DMS53 (cell line): ENCODE results near the gene SPTBN5.
A peak's percentile ranks its signal among the peaks of the same experiment; 100 is the strongest.

Experiments
- DNase-seq: peaks from one replicate; lab custom pipeline; 2025; lab: John Stamatoyannopoulos, UW

SPTBN5 gene

GRCh38 chr15:41824062-41824745 lies 69.6 kb downstream of the SPTBN5 start:
- no peak for DNase-seq

DNA sequence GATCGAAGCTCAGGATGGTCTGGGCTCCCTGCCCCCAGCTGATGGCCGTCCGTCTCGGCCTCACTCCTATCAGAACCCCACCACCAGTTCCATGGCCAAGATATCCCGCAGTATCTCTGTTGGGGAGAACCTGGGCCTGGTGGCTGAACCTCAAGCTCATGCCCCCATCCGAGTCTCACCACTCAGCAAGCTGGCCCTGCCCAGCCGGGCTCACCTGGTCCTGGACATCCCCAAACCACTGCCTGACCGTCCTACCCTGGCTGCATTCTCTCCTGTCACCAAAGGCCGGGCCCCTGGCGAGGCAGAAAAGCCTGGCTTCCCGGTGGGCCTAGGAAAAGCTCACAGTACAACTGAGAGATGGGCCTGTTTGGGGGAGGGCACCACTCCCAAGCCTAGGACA lies 70.4 kb downstream of the SPTBN5 start:
- no peak for DNase-seq

- no peak for DNase-seq
Measured at GRCh38 chr15:41822957-41823356, 70.9 kb downstream of the SPTBN5 start.

DNA sequence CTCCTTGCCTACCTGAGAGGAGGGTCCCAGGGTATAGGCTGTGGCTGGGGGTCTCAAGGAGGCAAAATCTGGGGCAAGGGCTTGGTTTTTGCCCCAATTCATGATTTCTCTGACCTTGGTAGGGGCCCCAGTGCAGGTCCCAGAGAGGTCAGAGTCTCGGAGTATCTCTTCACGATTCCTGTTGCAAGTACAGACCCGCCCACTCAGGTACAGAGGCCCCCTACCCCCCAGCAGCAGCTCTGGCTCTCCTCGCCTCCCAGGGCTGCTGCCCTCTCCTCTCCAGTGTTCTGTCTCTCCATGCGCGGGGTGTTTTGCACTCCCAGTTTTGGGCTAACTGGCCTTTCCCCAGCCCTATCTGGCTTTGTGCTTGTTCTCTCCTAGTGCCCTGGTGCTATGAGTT lies 71.4 kb downstream of the SPTBN5 start:
- no peak for DNase-seq

DNA sequence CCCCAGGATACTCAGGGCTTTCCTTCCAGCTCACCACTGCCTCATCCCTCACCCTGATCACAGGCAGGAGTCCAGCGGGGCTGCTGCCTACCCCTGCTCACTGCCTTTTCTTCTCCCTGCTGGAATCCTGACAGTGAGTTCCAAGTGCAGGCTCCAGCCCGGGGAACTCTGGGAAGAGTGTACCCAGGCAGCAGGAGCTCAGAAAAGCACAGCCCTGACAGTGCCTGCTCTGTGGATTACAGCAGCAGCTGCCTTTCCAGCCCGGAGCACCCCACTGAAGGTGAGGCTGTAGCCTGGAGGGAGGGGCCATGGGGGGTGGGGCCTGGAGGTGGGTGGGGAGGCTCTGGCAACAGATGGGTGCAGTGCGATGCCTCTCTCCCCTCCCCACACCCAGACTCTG lies 72.0 kb downstream of the SPTBN5 start:
- DNase-seq, result no peak

- no peak for DNase-seq
Measured at GRCh38 chr15:41820791-41821423, 72.9 kb downstream of the SPTBN5 start.

- no peak for DNase-seq
Measured at GRCh38 chr15:41819455-41820050, 74.3 kb downstream of the SPTBN5 start.

DNA sequence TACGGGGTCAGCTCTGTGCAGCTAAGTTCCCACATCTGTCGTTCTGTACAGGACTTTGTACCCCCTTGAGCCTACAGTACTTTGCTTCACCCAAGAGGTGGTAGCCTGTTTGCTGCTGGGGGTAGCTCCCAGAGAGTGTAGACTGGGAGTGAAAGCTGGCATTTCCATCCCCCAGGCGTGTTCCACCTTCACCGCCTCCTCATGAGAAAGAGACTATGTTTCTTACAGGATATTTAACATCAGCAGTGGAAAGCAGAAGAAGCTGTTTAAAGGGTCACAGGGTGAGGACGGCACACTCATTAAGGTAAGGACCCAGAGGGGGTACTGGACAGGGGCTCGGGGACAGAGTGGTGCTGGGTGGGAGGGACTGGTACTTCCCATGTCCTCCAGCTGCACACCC lies 76.1 kb downstream of the SPTBN5 start:
- no peak for DNase-seq

DNA sequence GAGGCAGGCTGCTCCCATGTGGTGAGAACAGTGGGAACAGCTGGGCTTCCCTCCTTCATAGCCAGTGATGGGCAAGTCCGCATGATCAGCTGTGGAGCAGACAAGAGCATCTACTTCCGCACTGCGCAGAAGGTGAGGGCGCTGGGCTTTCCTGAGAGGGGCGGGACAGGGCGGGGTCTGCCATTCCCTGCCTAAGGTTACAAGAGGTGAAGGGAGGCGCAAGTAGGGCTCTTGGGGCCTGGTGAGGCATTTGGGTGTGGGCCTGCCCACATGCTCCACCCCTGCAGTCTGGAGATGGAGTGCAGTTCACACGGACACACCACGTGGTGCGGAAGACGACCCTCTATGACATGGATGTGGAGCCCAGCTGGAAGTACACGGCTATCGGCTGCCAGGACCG lies 76.5 kb downstream of the SPTBN5 start:
- no peak for DNase-seq

DNA sequence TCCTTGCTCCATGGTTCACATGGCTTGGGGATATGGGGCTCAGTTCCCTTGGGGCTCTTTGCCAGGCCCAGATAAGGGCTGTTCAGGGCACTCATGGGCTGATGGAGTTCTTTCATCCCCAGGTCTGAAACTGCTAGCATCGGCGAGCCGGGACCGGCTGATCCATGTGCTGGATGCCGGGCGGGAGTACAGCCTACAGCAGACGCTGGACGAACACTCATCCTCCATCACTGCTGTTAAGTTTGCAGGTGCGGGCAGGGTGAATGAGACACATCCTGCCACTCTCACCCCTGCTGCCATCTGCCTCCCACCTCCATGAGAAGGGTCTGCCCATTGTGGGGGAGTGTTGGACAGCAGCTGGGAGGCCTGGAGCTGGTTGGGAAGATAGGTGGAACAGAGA lies 77.1 kb downstream of the SPTBN5 start:
- no peak for DNase-seq

DNA sequence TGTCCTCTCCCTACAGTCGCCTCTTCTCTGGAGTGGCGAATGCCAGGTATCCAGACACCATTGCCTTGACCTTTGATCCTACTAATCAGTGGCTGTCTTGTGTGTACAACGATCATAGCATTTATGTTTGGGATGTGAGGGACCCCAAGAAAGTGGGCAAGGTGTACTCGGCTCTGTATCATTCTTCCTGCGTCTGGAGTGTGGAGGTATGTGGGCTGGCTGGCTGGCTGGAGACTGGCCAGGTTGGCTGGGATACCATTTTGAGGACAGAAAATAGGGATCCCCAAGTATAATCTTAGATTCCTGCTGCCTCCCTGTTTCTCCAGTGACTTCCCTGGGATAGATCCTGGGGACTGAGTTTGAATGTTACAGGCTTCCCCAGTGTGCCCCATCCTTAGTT lies 79.3 kb downstream of the SPTBN5 start:
- no peak for DNase-seq

DNA sequence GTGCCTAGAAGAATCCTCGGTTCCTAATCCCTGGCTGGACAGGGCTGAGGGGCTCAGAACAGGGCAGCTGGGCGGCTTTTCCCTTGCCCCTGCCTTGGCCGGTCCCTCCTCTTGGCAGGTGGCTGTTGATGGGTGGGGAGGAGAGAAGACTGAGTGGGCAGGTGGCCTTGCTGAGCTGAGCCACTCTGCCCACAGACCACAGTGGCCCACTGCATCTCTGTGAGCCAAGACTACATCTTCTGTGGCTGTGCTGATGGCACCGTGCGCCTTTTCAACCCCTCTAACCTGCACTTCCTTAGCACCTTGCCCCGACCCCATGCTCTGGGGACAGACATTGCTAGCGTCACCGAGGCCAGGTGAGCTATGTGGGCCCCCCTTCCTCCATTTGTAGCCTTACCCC lies 80.4 kb downstream of the SPTBN5 start:
- DNase-seq, result no peak

- DNase-seq, result no peak
Measured at GRCh38 chr15:41812820-41813375, 81.0 kb downstream of the SPTBN5 start.

- DNase-seq, result peak; percentile 83
Measured at GRCh38 chr15:41811432-41812195, 82.2 kb downstream of the SPTBN5 start.

- no peak for DNase-seq
Measured at GRCh38 chr15:41810651-41811431, 83.0 kb downstream of the SPTBN5 start.

- no peak for DNase-seq
Measured at GRCh38 chr15:41809526-41810220, 84.2 kb downstream of the SPTBN5 start.

- DNase-seq, result no peak
Measured at GRCh38 chr15:41809121-41809520, 84.7 kb downstream of the SPTBN5 start.

- no peak for DNase-seq
Measured at GRCh38 chr15:41806291-41807181, 87.3 kb downstream of the SPTBN5 start.

DNA sequence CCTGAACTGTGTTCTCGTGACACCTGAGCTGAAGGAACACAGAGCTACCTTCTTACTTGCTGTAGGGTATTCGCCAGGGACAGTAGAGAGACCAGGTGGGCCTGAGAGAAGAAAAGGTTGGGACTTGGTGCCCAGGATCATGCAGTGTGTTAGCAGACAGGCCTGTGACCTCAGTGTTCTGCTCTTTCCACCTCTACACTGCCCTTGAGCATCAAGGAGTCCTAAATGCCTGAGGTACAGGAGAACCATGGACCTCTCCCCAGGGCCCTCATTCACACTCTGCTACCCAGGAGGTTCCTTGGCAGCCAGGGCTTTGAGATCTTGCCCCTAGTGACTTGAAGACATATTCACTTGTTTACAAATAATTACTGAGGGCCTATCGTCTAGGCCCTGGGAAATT lies 88.1 kb downstream of the SPTBN5 start:
- no peak for DNase-seq
